Natural killer cell treated with Interleukin-12 subunit alpha and Interleukin-12 subunit beta and Interleukin-15 and Interleukin-18, amount 100 ng/mL, for 72 hours (primary cell): ENCODE results near the gene ITFG2. TPM values are rescaled to one million over a fixed set of nuclear protein-coding genes. Genes with fewer than 3 reads are reported as not detected.
"Not testable (repeated sequence)": the region's sequence is repeated elsewhere in the genome, so short reads cannot be mapped to it uniquely, and the experiment has no call there.

ENCODE experiments used
- ATAC-seq, 2 donors: fragments of 150-1000 bp; cut with Tn5 transposase in 1 of 2; sonication (Bioruptor Pico), chemical (Tn5 transposase) in 1 of 2; 2 replicates each; pipeline ENCODE4 v1.10.0; 2021
- DNase-seq: peaks from one replicate; pipeline ENCODE4 v3.0.0; 2022; ENCODE audit warnings: low spot score
- H3K27ac Mint-ChIP-seq, 2 donors: 1 replicate in 1 of 2; 2 replicates in 1 of 2; pipeline ENCODE4 v1.8.0; 2022; ENCODE audit warnings: mixed read lengths in 2 of 2, mild to moderate bottlenecking in 1 of 2, moderate library complexity in 1 of 2
- H3K27me3 Mint-ChIP-seq, 2 donors: 1 replicate in 1 of 2; 2 replicates in 1 of 2; pipeline ENCODE4 v1.8.0; 2022; ENCODE audit warnings: mixed read lengths in 2 of 2
- H3K36me3 Mint-ChIP-seq: one replicate; pipeline ENCODE4 v1.8.0; 2022; ENCODE audit warnings: mixed read lengths
- H3K4me1 Mint-ChIP-seq, 2 donors: 1 replicate in 1 of 2; 2 replicates in 1 of 2; pipeline ENCODE4 v1.8.0; 2022; ENCODE audit warnings: low read depth in 2 of 2, mixed read lengths in 2 of 2, mild to moderate bottlenecking in 1 of 2
- H3K4me3 Mint-ChIP-seq: one replicate; pipeline ENCODE4 v1.8.0; 2022; ENCODE audit warnings: mixed read lengths
- H3K9me3 Mint-ChIP-seq: 2 replicates; pipeline ENCODE4 v1.8.0; 2022; ENCODE audit warnings: mixed read lengths
- total RNA-seq, 2 donors: library from RNA; stranded (reverse); gene quantifications; one replicate each; pipeline ENCODE4 v1.2.3, GENCODE V29; 2022

The ITFG2 gene
- total RNA-seq, 2 donors from 2014 or later: 28.2 to 65.1 TPM

DNA sequence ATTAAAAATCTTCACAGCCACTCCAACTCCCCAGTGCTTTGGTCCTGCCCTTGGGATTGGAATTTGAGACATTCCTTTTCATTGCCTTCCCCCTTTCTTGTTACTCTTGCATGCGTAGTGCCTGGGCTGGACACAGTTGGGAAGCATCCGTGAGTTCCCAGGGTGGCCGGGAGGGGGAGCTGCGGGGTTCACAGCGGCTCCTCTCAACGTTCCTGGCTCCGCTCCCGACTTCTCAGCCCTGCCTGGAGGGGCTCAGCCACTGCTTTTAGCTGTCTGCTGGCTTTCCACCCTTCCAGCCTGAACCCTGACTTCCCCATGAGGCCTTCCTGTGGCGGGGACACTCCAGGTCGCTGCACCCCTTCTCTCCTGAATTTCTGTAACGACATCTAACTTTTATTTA, 41.2 kb downstream of the ITFG2 start:
- ATAC-seq: peak; percentile 55 to 76
- H3K27ac Mint-ChIP-seq: no peak overlapping the region
- no peak overlapping the region for H3K4me3 Mint-ChIP-seq
- no peaks in the 10 kb centered on the region for H3K36me3 Mint-ChIP-seq
- H3K9me3 Mint-ChIP-seq: no peaks in the 10 kb centered on the region
- H3K27me3 Mint-ChIP-seq: no peaks in the 10 kb centered on the region
- H3K4me1 Mint-ChIP-seq: no peaks in the 10 kb centered on the region
- no peak for DNase-seq

DNA sequence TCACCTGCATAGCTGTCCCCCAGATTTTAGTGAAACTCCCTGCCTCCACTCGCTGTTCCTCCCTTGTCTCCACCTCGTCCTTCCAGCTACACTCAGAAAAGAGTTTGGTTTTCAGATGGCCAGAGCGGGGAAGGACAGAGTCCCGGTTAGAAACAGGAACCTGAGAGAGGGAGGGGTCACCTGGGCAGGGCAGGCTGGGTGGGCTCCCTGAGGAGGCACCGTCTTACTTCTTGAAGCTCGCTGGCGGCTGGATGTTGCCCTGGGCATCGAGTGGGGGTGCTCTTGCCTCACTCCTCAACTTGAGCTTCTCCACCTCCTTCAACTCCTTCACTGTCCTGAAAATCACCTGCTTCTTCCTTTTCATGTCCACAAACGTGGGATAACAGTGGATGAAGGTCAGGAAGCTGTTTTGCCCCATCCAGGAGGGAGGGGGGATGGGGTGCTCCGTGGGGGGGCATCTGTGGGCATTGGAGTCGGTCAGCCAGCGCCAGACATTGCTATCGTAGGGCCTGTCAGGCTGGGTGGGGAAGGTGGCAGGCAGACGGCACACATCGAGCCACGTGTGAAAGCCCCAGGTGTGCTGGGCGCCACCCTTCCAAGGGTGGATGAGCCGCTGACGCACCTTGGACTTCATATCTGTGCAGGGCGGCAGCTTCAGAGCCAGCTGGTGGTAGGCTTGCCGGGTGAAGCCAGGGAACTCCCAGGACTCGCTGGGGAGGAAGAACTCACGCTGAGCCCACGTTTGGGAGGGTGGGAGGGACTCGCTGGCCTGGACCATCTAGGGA, 42.4 kb downstream of the ITFG2 start:
- Mint-ChIP-seq H3K27ac (no peak overlapping the region), H3K4me1 (no peaks in the 10 kb centered on the region), H3K27me3 (no peaks in the 10 kb centered on the region), H3K36me3 (peaks cover 2% of the 10 kb centered on the region), H3K4me3 (no peak overlapping the region), H3K9me3 (no peaks in the 10 kb centered on the region)
- ATAC-seq (no peak), DNase-seq (no peak)

DNA sequence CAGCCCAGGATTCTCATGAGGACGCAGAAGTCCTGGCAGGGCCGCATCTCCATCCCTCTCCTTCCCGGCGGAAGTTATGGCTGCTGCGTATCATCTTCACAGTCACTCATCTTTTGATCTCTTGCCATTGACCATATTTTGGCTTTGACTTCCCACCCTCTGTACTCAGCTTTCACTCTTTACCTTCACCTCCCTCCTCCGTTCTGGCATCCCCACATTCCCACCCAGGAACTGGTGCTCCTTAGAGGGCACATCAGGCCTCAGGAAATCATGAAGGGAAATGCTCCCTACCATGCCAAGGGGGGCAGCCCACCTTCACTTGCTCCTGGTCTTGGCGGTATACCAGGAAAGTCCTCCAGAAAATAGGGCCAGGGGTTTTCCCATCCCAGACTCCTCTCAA, 43.1 kb downstream of the ITFG2 start:
- DNase-seq (no peak), ATAC-seq (no peak)
- Mint-ChIP-seq H3K4me3 (no peak overlapping the region), H3K4me1 (no peaks in the 10 kb centered on the region), H3K27me3 (no peaks in the 10 kb centered on the region), H3K27ac (no peak overlapping the region), H3K36me3 (peaks cover 7% of the 10 kb centered on the region), H3K9me3 (no peaks in the 10 kb centered on the region)

DNA sequence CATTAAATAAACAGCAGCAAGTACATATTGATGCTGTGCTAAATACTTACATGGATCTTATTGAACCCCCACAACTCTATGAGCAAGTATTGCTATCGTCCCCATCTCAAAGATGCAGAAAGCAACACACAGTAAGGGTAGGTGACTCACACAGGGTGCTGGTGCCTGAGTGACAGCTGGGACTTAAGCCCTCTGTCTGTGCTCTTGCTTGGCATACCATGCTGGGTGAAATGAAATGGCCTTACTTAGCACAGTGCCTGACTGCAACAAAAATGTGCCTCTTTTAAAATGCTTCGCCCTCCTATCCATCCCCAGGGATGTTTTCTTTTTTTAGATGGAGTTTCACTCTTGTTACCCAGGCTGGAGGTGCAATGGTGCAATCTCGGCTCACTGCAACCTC, 43.6 kb downstream of the ITFG2 start:
- H3K36me3 Mint-ChIP-seq: peaks cover 7% of the 10 kb centered on the region
- no peaks in the 10 kb centered on the region for H3K4me1 Mint-ChIP-seq
- H3K9me3 Mint-ChIP-seq: no peaks in the 10 kb centered on the region
- no peak overlapping the region for H3K4me3 Mint-ChIP-seq
- DNase-seq (no peak), ATAC-seq (peak in 1 of 2 donors; percentile 28)
- H3K27me3 Mint-ChIP-seq: no peaks in the 10 kb centered on the region
- H3K27ac Mint-ChIP-seq: no peak overlapping the region

DNA sequence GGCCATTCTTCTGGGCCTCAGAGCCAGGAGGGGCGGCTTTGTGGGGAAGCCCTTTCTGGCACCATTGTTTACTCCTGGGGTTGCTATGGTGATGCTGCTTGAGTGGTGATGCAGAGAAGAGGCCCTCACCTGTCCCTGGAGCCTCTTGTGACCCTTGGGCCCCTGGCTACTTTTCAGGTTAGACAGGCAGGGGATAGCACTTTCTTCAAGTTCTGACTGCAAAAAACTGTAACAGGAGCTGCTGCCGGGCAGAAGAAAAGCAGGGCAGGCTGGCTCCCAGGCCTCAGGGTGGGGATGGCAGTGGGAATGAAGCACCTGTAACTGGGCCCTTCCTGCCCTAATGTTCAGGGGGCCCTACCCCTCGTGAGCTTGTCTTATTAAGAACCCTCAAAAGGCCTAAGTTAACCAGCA, 44.6 kb downstream of the ITFG2 start, which contains the start of gene TEX52:
TSS of gene TEX52 (minus strand) at position 19 of the 411 bp plus-strand sequence. CDS start at position 6, 13 bp downstream.
- no peak for DNase-seq
- H3K9me3 Mint-ChIP-seq: no peaks in the 10 kb centered on the region
- ATAC-seq: no peak
- H3K4me1 Mint-ChIP-seq: no peaks in the 10 kb centered on the region
- peaks cover 7% of the 10 kb centered on the region for H3K36me3 Mint-ChIP-seq
- no peak within 1 kb of the TSS for H3K4me3 Mint-ChIP-seq
- no peaks in the 10 kb centered on the region for H3K27me3 Mint-ChIP-seq
- H3K27ac Mint-ChIP-seq: no peak within 1 kb of the TSS

DNA sequence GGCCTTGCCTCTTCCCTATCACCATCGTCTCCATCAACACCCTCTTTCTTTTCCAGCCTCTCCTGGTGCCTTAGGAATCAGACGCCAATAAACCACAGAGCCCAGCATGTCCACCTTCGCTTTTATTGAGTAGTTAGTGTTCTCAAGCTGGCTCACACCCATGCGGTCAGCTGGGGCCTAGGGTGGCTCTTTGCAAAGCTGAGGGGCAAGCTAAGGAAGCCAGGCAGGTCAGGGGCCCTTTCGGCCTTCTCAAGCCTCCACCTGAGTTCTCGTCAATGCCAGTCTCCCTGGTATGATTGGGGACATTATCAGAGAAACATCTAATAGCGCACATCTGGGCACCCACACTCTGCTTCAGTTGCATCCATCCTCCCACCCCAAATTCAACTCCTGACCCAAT, 45.1 kb downstream of the ITFG2 start:
- H3K27ac Mint-ChIP-seq: no peak overlapping the region
- H3K4me3 Mint-ChIP-seq: no peak overlapping the region
- H3K36me3 Mint-ChIP-seq: peaks cover 7% of the 10 kb centered on the region
- H3K9me3 Mint-ChIP-seq: no peaks in the 10 kb centered on the region
- H3K4me1 Mint-ChIP-seq: no peaks in the 10 kb centered on the region
- DNase-seq: no peak
- ATAC-seq: no peak
- no peaks in the 10 kb centered on the region for H3K27me3 Mint-ChIP-seq

DNA sequence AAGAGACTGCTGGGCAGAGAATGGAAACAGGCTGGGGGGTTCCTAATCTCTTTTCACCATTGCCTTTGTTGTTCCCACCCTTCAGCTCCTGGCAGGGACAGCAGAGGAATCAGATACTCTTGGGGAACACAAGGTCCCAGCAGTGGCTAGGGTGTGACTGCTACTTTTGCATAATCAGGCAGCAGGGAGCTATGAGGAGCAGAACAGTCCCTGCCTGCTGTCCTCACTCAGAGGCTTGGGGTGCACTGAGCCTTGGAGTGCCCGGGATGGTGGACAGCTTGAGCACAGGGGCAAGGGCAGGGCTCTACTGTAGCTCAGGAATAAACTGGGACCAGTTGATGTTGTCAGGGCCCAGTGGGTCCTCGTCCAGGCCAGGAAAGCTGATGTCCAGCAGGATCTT, 45.9 kb downstream of the ITFG2 start:
- Mint-ChIP-seq H3K27me3 (no peaks in the 10 kb centered on the region), H3K36me3 (peaks cover 7% of the 10 kb centered on the region), H3K4me3 (no peak overlapping the region), H3K4me1 (no peaks in the 10 kb centered on the region), H3K27ac (no peak overlapping the region), H3K9me3 (no peaks in the 10 kb centered on the region)
- DNase-seq: no peak
- no peak for ATAC-seq

DNA sequence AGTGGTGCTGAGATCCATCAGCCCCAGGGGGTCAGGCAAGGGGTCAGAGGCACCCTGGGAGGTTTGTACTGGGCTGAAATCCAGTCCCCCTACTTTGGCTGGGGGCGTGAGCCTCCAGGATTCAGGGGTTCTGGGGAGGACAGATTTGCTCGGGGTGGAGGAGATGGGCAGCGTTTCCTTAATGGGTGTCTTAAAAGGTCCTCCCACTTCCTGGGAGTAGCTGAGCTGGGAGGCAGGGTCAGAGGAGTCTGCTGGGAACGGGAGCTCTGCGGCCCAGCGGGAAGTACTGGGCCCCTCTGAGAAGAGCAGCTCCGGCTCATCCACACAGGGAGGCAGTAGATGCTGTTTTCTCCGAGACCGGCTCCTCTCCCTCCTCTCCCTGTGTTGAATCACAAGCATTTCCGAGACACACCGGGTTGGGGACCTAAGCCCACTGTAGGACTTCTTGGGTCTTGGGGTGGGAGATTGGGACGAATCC, 46.5 kb downstream of the ITFG2 start:
- DNase-seq (no peak), ATAC-seq (peak in 1 of 2 donors; percentile 10)
- Mint-ChIP-seq H3K27ac (no peak overlapping the region), H3K36me3 (peaks cover 7% of the 10 kb centered on the region), H3K4me1 (no peaks in the 10 kb centered on the region), H3K27me3 (no peaks in the 10 kb centered on the region), H3K9me3 (no peaks in the 10 kb centered on the region), H3K4me3 (no peak overlapping the region)

DNA sequence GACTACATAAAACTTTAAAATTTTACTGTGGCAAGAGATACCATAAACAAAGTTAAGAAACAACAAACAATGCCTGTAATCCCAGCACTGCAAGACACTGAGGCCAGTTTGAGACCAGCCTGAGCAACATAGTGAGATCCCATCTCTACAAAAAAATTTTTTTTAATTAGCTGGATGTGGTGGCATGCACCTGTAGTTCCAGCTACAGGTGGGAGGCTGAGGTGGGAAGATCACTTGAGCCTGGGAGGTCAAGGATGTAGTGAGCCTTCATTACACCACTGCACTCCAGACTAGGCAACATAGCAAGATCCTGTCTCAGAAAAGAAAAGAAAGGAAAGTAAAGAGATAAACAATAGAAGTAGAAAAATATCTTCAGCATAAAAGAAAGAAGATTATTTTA, 47.7 kb downstream of the ITFG2 start:
- Mint-ChIP-seq H3K27ac (no peak overlapping the region), H3K9me3 (no peaks in the 10 kb centered on the region), H3K4me1 (no peaks in the 10 kb centered on the region), H3K36me3 (peaks cover 7% of the 10 kb centered on the region), H3K27me3 (no peaks in the 10 kb centered on the region), H3K4me3 (no peak overlapping the region)
- DNase-seq (no peak), ATAC-seq (no peak)

DNA sequence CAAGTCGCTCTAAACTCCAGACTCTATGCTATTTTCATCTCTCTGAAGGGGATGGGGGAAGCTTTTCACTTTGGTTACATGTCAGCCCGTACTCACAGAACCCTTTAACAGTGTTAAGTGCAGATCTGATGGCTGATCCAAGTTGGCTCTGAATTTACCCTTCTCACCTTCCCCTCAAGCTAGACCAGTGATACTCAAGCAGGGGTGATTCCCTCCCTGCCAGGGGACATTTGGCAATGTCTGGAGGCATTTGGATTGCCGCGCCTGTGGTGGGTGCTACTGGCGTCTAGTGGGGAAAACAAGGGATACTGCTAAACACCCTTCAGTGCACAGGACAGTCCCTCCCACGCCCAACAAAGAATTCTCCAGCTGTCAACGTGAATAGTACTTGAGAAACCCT, 50.4 kb downstream of the ITFG2 start:
- no peak for ATAC-seq
- H3K4me1 Mint-ChIP-seq: peaks cover 4 to 5% of the 10 kb centered on the region in 2 donors
- H3K36me3 Mint-ChIP-seq: peaks cover 12% of the 10 kb centered on the region
- H3K27ac Mint-ChIP-seq: no peak overlapping the region
- H3K9me3 Mint-ChIP-seq: no peaks in the 10 kb centered on the region
- H3K27me3 Mint-ChIP-seq: no peaks in the 10 kb centered on the region
- DNase-seq: no peak
- no peak overlapping the region for H3K4me3 Mint-ChIP-seq

DNA sequence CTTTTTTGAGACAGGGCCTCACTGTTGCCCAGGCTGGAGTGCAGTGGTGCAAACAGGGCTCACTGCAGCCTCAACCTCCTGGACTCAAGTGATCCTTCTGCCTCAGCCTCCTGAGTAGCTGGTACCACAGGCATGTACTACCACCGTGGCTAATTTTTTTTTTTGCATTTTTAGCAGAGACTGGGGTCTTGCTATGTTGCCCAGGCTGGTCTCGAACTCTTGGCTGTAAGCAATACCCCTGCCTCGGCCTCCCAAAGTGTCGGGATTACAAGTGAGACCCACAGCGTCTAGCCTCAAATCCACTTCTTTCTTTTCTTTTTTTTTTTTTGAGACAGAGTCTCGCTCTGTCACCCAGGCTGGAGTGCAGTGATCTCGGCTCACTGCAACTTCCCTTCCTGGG, 50.9 kb downstream of the ITFG2 start:
- DNase-seq, H3K27ac Mint-ChIP-seq, ATAC-seq, H3K9me3 Mint-ChIP-seq, H3K4me1 Mint-ChIP-seq, H3K27me3 Mint-ChIP-seq, H3K4me3 Mint-ChIP-seq: not testable (repeated sequence)
- H3K36me3 Mint-ChIP-seq: peaks cover 12% of the 10 kb centered on the region

DNA sequence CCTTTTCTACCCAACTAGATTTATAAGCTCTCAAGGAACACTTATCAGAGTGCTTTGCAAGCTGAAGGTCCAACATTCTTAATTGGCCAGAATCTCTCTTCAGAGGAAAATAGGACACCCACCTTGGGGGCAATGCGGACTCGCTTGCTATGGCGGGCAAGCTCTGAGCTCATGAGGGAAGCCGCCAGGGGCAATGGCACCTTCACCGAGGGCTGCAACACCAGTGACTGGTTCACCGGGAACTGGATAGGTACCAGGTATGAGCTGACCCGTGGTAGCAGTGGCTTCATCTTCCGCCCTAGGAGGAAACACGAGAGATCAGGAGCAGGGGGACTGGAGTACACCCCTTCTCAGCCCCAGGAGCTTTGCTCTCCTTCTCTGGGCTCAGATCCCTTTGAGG, 51.7 kb downstream of the ITFG2 start:
- peaks cover 4 to 5% of the 10 kb centered on the region in 2 donors for H3K4me1 Mint-ChIP-seq
- H3K4me3 Mint-ChIP-seq: no peak overlapping the region
- DNase-seq (no peak), ATAC-seq (no peak)
- peaks cover 12% of the 10 kb centered on the region for H3K36me3 Mint-ChIP-seq
- no peaks in the 10 kb centered on the region for H3K27me3 Mint-ChIP-seq
- H3K27ac Mint-ChIP-seq: no peak overlapping the region
- H3K9me3 Mint-ChIP-seq: no peaks in the 10 kb centered on the region

DNA sequence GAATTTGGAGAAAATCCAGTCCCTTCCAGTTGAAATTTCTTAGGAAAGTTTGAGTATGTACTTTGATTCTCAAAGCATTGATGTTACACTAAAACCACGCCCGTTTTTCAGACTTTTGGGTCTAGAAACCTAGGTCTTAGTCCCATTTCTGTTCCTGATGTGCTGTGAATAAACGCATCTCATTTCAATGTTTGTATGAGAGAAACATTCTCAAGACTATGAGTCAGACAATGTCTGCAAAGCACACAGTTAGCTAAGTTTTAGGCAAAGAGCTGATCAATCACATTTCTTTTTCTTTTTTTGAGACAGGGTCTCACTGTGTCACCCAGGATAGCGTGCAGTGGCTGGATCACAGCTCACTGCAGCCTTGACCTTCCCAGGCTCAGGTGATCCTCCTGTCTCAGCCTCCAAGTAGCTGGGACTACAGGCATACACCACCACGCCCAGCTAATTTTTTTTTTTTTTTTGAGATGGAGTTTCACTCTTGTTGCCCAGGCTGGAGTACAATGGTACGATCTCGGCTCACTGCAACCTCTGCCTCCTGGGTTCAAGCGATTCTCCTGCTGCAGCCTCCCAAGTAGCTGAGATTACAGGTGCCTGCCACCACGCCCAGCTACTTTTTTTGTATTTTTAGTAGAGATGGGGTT, 56.6 kb downstream of the ITFG2 start:
- H3K27ac Mint-ChIP-seq: peak overlapping the region in 1 of 2 donors; percentile 75
- H3K9me3 Mint-ChIP-seq, ATAC-seq, DNase-seq, H3K36me3 Mint-ChIP-seq, H3K27me3 Mint-ChIP-seq, H3K4me1 Mint-ChIP-seq, H3K4me3 Mint-ChIP-seq: not testable (repeated sequence)
